K562 (cell line): Measurements from ENCODE around the gene AURKB. TPM values are rescaled to one million over a fixed set of nuclear protein-coding genes. Genes with fewer than 3 reads are reported as not detected.

Source experiments
- CHD2 ChIP-seq: IDR thresholded peaks from 2 replicates; pipeline ENCODE4 v1.6.1; 2011; ENCODE audit warnings: low read depth, low read length
- FIP1L1 ChIP-seq: fragments of 200-400 bp; formaldehyde crosslinking; IDR thresholded peaks from 2 replicates; pipeline ENCODE4 v1.6.1; 2018; ENCODE audit warnings: mild to moderate bottlenecking, low read depth, low read length; ENCODE audit not compliant: poor library complexity, severe bottlenecking
- HDAC6 ChIP-seq: IDR thresholded peaks from 2 replicates; pipeline ENCODE4 v1.6.1; 2012; ENCODE audit warnings: low read depth, mild to moderate bottlenecking, control low read depth, inconsistent platforms, low read length, moderate library complexity
- MGA ChIP-seq: fragments of 450-650 bp; IDR thresholded peaks from 2 replicates; pipeline ENCODE4 v1.6.1; 2016; ENCODE audit warnings: mild to moderate bottlenecking, moderate library complexity
- SMAD1 ChIP-seq: fragments of 150-350 bp; IDR thresholded peaks from 2 replicates; pipeline ENCODE4 v1.6.1; 2014; ENCODE audit warnings: low read length, low read depth; ENCODE audit not compliant: partially characterized antibody
- SPI1 ChIP-seq: IDR thresholded peaks from 2 replicates; pipeline ENCODE4 v1.6.1; 2011; ENCODE audit warnings: low read depth, low read length, control low read depth, borderline replicate concordance
- ZNF3 ChIP-seq: fragments of 250-450 bp; sonication (Bioruptor Pico); IDR thresholded peaks from 2 replicates; pipeline ENCODE4 v1.5.0; 2021; ENCODE audit warnings: mild to moderate bottlenecking, moderate library complexity
- ZNF398 ChIP-seq: fragments of 250-450 bp; sonication (Bioruptor Pico); IDR thresholded peaks from 2 replicates; pipeline ENCODE4 v1.8.0; 2021; ENCODE audit warnings: moderate library complexity, mild to moderate bottlenecking, inconsistent platforms
- ZNF512 ChIP-seq: IDR thresholded peaks from 2 replicates; pipeline ENCODE4 v1.6.1; 2016; ENCODE audit warnings: missing genetic modification characterization, missing compliant biosample characterization
- ZNF699 ChIP-seq: fragments of 250-450 bp; sonication (Bioruptor Pico); IDR thresholded peaks from 2 replicates; pipeline ENCODE4 v1.8.0; 2021; ENCODE audit warnings: mild to moderate bottlenecking, moderate library complexity; ENCODE audit not compliant: insufficient replicate concordance
- polyA plus RNA-seq, 8 experiments: library from polyadenylated mRNA; depleted of rRNA in 4 of 8; stranded (reverse) in 5 of 8; unstranded in 3 of 8; fragments of >200 nt; fragmentation: Nextera tagmentation in 2 of 8; fragmentation: Illumina TruSeq in 1 of 8; extraction: Ambion mirVana in 2 of 8; extraction: Trizol in 1 of 8; gene quantifications; 2 replicates each; pipeline versions ENCODE4 v1.2.1 to v1.2.3, GENCODE V29; 2011 to 2014; ENCODE audit warnings: inconsistent platforms in 1 of 8, missing spikeins in 1 of 8
- total RNA-seq, 7 experiments: library from RNA; depleted of rRNA in 6 of 7; stranded (reverse); fragments of >200 nt in 6 of 7; fragmentation: Illumina TruSeq in 2 of 7; extraction: Trizol in 2 of 7; gene quantifications; 2 replicates each; pipeline versions ENCODE4 v1.2.1 to v1.2.3, GENCODE V29; 2011 to 2021; ENCODE audit warnings: low replicate concordance in 1 of 7

AURKB gene
- total and polyA plus RNA-seq, 9 of the 15 experiments (the other 6 are each of a cell fraction or from before 2014, with no cell fraction given), result 27.2 to 114 (median 74.8) TPM

- TF ChIP-seq SMAD1 (peak; percentile 100), MGA (peak; percentile 36), FIP1L1 (peak; percentile 87), ZNF398 (CRISPR knock-in tag) (no peak), CHD2 (peak; percentile 80), ZNF512 (tag) (no peak), ZNF699 (no peak), HDAC6 (peak; percentile 96; the same call in 1 of the 2 replicates), ZNF3 (peak; percentile 88), SPI1 (no peak)
Observed at GRCh38 chr17:8173056-8173870, 37.1 kb downstream of the AURKB start (continued).
